Uterus (tissue), 2 donors: Measurements from ENCODE around the gene E2F8.

Experiments used
- POLR2A ChIP-seq, 2 donors: fragments of 450-650 bp; IDR thresholded peaks; one replicate each; pipeline ENCODE4 v1.6.1; 2016; ENCODE audit warnings: antibody characterized with exemption in 2 of 2, mild to moderate bottlenecking in 1 of 2, moderate library complexity in 1 of 2
- TF ChIP-seq, protein P1 (sequence below), 4 experiments: fragments of 200-600 bp in 2 of 4; fragments of 450-650 bp in 2 of 4; sonication (generic) in 2 of 4; IDR thresholded peaks; one replicate each; pipeline ENCODE4 v1.5.1; 2016 to 2019; ENCODE audit warnings: antibody characterized with exemption in 4 of 4, mild to moderate bottlenecking in 2 of 4, moderate library complexity in 1 of 4

- TF ChIP-seq, protein P1, sequence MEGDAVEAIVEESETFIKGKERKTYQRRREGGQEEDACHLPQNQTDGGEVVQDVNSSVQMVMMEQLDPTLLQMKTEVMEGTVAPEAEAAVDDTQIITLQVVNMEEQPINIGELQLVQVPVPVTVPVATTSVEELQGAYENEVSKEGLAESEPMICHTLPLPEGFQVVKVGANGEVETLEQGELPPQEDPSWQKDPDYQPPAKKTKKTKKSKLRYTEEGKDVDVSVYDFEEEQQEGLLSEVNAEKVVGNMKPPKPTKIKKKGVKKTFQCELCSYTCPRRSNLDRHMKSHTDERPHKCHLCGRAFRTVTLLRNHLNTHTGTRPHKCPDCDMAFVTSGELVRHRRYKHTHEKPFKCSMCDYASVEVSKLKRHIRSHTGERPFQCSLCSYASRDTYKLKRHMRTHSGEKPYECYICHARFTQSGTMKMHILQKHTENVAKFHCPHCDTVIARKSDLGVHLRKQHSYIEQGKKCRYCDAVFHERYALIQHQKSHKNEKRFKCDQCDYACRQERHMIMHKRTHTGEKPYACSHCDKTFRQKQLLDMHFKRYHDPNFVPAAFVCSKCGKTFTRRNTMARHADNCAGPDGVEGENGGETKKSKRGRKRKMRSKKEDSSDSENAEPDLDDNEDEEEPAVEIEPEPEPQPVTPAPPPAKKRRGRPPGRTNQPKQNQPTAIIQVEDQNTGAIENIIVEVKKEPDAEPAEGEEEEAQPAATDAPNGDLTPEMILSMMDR (IDR thresholded peaks at IDR 0.05) = no peak
- no peak for TF ChIP-seq POLR2A (IDR thresholded peaks at IDR 0.05)
Measured at GRCh38 chr11:19237813-19238212, 2.9 kb downstream of the E2F8 start.
